DOHH2 (cell line): ENCODE measurements around the gene HSPB7.
"Not testable (repeated sequence)": the region's sequence is repeated elsewhere in the genome, so short reads cannot be mapped to it uniquely, and the experiment has no call there.

Experiments used
- H3F3A ChIP-seq: fragments of 200-600 bp; sonication (generic), shearing (Covaris generic); 2 replicates; pipeline ENCODE4 v1.6.0; 2016; ENCODE audit warnings: antibody characterized with exemption, mild to moderate bottlenecking; ENCODE audit not compliant: control insufficient read depth, insufficient read depth
- H3K27ac ChIP-seq: fragments of 200-600 bp; sonication (generic); 2 replicates; pipeline ENCODE4 v1.5.1; 2014; ENCODE audit warnings: low read depth, mild to moderate bottlenecking, low read length, moderate library complexity
- H3K27me3 ChIP-seq: fragments of 200-600 bp; sonication (generic); 2 replicates; pipeline ENCODE4 v1.6.1; 2014; ENCODE audit warnings: mild to moderate bottlenecking, low read length, mixed read lengths; ENCODE audit not compliant: control insufficient read depth
- H3K36me3 ChIP-seq: fragments of 200-600 bp; sonication (generic); 2 replicates; pipeline ENCODE4 v1.6.1; 2014; ENCODE audit warnings: mild to moderate bottlenecking, low read length, moderate library complexity, mixed read lengths; ENCODE audit not compliant: control insufficient read depth
- H3K4me1 ChIP-seq: fragments of 200-600 bp; sonication (generic); 2 replicates; pipeline ENCODE4 v1.6.1; 2014; ENCODE audit warnings: mild to moderate bottlenecking, low read length, mixed read lengths; ENCODE audit not compliant: control insufficient read depth
- H3K4me2 ChIP-seq: fragments of 200-600 bp; sonication (generic); 2 replicates; pipeline ENCODE4 v1.6.0; 2014; ENCODE audit warnings: mild to moderate bottlenecking, low read length, moderate library complexity
- H3K4me3 ChIP-seq: fragments of 200-600 bp; sonication (generic); 2 replicates; pipeline ENCODE4 v1.5.1; 2014; ENCODE audit warnings: mild to moderate bottlenecking, low read length, mixed read lengths
- H3K79me2 ChIP-seq: fragments of 200-600 bp; sonication (generic); 2 replicates; pipeline ENCODE4 v1.6.1; 2014; ENCODE audit warnings: mild to moderate bottlenecking, low read length, mixed read lengths; ENCODE audit not compliant: control insufficient read depth
- H3K9me2 ChIP-seq: fragments of 200-600 bp; sonication (generic); replicated peaks from 2 replicates; pipeline ENCODE4 v1.6.1; 2014; ENCODE audit warnings: mild to moderate bottlenecking, low read length, mixed read lengths; ENCODE audit not compliant: control insufficient read depth
- H3K9me3 ChIP-seq: fragments of 200-600 bp; sonication (generic); 2 replicates; pipeline ENCODE4 v1.6.1; 2014; ENCODE audit warnings: antibody characterized with exemption, low read length, mixed read lengths; ENCODE audit not compliant: control insufficient read depth, insufficient read depth
- H4K20me1 ChIP-seq: fragments of 200-600 bp; sonication (generic); 2 replicates; pipeline ENCODE4 v1.6.0; 2014; ENCODE audit warnings: low read depth, mild to moderate bottlenecking, antibody characterized with exemption, low read length, moderate library complexity; ENCODE audit not compliant: control insufficient read depth, insufficient read depth
- CTCF ChIP-seq: fragments of 200-600 bp; sonication (generic); IDR thresholded peaks from one replicate; pipeline ENCODE4 v1.5.1; 2014; ENCODE audit warnings: antibody characterized with exemption, mild to moderate bottlenecking, low read depth, low read length; ENCODE audit not compliant: poor library complexity, severe bottlenecking
- EZH2phosphoT487 ChIP-seq: fragments of 200-600 bp; sonication (generic); IDR thresholded peaks from 2 replicates; pipeline ENCODE4 v1.6.1; 2017; ENCODE audit warnings: borderline replicate concordance, mild to moderate bottlenecking, antibody characterized with exemption, low read length, moderate library complexity, mixed read lengths

HSPB7 gene

GRCh38 chr1:16032388-16033102, 14.7 kb upstream of the HSPB7 start:
- Histone ChIP-seq H3F3A (no peaks in the 10 kb centered on the region), H3K36me3 (no peaks in the 10 kb centered on the region), H3K27me3 (no peaks in the 10 kb centered on the region; the same call in 1 of the 2 replicates), H3K79me2 (no peaks in the 10 kb centered on the region), H3K27ac (no peak overlapping the region), H3K9me3 (no peaks in the 10 kb centered on the region), H4K20me1 (no peaks in the 10 kb centered on the region), H3K9me2 (no peaks in the 10 kb centered on the region), H3K4me3 (no peak overlapping the region), H3K4me2 (no peak overlapping the region), H3K4me1 (no peaks in the 10 kb centered on the region)
- peak; percentile 63 for TF ChIP-seq CTCF
- no peak for TF ChIP-seq EZH2phosphoT487

DNA sequence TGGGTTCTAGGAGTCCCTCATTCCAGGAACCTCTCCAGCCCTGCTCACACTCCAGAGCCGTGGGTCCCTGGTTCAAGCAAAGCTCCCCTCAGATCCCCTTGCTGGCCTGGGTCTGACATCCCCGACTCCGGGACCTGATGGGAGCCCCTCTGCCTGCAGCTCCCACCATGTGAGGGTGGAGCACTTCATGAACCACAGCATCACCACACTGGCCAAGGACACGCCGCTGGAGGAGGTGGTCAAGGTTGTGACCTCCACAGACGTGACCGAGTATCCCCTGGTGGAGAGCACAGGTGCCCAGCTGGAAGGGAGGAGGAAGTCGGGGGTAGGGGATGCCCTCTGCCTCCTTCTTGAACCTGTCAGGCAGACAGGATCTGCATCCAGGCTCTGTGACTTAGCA, 13.7 kb upstream of the HSPB7 start:
- Histone ChIP-seq H3K27ac (no peak overlapping the region), H3F3A (no peaks in the 10 kb centered on the region), H3K4me1 (no peaks in the 10 kb centered on the region), H3K27me3 (no peaks in the 10 kb centered on the region; the same call in 1 of the 2 replicates), H3K36me3 (no peaks in the 10 kb centered on the region), H4K20me1 (no peaks in the 10 kb centered on the region), H3K9me3 (no peaks in the 10 kb centered on the region), H3K4me2 (no peak overlapping the region), H3K4me3 (no peak overlapping the region), H3K9me2 (no peaks in the 10 kb centered on the region), H3K79me2 (no peaks in the 10 kb centered on the region)
- no peak for TF ChIP-seq CTCF
- TF ChIP-seq EZH2phosphoT487: no peak

GRCh38 chr1:16029288-16029687, 11.4 kb upstream of the HSPB7 start:
- Histone ChIP-seq H3K27me3 (no peaks in the 10 kb centered on the region; the same call in 1 of the 2 replicates), H3K4me2 (no peak overlapping the region), H4K20me1 (no peaks in the 10 kb centered on the region), H3K27ac (no peak overlapping the region), H3K4me1 (no peaks in the 10 kb centered on the region), H3K79me2 (no peaks in the 10 kb centered on the region), H3F3A (no peaks in the 10 kb centered on the region), H3K4me3 (no peak overlapping the region), H3K9me2 (no peaks in the 10 kb centered on the region), H3K36me3 (no peaks in the 10 kb centered on the region), H3K9me3 (no peaks in the 10 kb centered on the region)
- TF ChIP-seq EZH2phosphoT487: no peak
- no peak for TF ChIP-seq CTCF

DNA sequence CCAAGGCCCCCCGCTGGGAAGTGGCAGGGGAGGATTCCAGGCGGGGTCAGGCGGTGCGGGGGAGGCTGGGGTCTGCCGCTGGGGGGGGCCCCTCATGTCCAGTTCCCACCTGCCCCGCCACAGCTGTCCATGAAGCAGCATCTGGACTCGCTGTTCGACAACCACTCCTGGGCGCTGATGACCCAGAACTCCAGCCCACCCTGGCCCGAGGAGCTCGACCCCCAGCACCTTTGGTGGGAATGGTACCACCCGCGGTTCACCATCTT, 11.1 kb upstream of the HSPB7 start:
- H4K20me1 ChIP-seq, H3K9me3 ChIP-seq, H3K4me3 ChIP-seq, H3K4me1 ChIP-seq, H3K36me3 ChIP-seq, H3F3A ChIP-seq, H3K27ac ChIP-seq, H3K9me2 ChIP-seq, H3K79me2 ChIP-seq, H3K4me2 ChIP-seq, H3K27me3 ChIP-seq: not testable (repeated sequence)
